ENCODE measurements around the gene HMCN2. TPM values are rescaled to one million over a fixed set of nuclear protein-coding genes. Genes with fewer than 3 reads are reported as not detected.

Gene HMCN2
- total RNA-seq, 1 experiment from 2014 or later, result not detected

DNA sequence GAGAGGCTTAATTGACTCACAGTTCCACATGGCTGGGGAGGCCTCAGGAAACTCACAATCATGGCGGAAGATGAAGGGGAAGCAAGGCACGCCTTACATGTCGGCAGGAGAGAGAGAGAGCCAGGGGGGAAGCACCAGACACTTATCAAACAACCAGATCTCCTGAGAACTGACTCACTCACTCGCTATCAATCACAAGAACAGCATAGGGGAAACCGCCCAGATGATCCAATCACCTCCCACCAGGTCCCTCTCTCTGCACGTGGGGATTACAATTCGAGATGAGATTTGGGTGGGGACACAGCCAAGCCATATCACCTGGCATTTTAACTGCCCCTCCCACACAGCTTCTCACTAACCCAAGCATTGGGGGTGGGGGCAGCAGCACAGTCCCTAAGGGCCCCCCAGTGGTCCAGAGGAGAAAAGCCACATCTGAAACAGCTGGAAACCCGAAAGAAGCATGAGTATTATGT is 103.1 kb downstream of the HMCN2 start:
- no peak for DNase-seq (ENCODE audit: unreplicated experiment)
- peaks cover 9% of the 10 kb centered on the region for H3K4me1 Mint-ChIP-seq (ENCODE audit: insufficient read depth, unreplicated experiment)
- ChIA-PET POLR2A (no interaction called here), CTCF (no interaction called here)
- intact Hi-C loops (cut with micrococcal nuclease), result no loop called here
- H3K36me3 Mint-ChIP-seq (ENCODE audit: insufficient read depth, unreplicated experiment), result no peaks in the 10 kb centered on the region
- H3K9me3 Mint-ChIP-seq (ENCODE audit: unreplicated experiment), result peaks cover 5% of the 10 kb centered on the region
- H3K4me3 Mint-ChIP-seq (ENCODE audit: unreplicated experiment), result no peak overlapping the region
- BruUV-seq (replicated peaks), result no TSS peak
- H3K27ac Mint-ChIP-seq (ENCODE audit: low read depth, unreplicated experiment), result no peak overlapping the region
- H3K27me3 Mint-ChIP-seq (ENCODE audit: insufficient read depth, unreplicated experiment), result peaks cover 5% of the 10 kb centered on the region
- TF ChIP-seq, protein P1, sequence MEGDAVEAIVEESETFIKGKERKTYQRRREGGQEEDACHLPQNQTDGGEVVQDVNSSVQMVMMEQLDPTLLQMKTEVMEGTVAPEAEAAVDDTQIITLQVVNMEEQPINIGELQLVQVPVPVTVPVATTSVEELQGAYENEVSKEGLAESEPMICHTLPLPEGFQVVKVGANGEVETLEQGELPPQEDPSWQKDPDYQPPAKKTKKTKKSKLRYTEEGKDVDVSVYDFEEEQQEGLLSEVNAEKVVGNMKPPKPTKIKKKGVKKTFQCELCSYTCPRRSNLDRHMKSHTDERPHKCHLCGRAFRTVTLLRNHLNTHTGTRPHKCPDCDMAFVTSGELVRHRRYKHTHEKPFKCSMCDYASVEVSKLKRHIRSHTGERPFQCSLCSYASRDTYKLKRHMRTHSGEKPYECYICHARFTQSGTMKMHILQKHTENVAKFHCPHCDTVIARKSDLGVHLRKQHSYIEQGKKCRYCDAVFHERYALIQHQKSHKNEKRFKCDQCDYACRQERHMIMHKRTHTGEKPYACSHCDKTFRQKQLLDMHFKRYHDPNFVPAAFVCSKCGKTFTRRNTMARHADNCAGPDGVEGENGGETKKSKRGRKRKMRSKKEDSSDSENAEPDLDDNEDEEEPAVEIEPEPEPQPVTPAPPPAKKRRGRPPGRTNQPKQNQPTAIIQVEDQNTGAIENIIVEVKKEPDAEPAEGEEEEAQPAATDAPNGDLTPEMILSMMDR (IDR thresholded peaks at IDR 0.05; ENCODE audit: unreplicated experiment), result peak; percentile 7

DNA sequence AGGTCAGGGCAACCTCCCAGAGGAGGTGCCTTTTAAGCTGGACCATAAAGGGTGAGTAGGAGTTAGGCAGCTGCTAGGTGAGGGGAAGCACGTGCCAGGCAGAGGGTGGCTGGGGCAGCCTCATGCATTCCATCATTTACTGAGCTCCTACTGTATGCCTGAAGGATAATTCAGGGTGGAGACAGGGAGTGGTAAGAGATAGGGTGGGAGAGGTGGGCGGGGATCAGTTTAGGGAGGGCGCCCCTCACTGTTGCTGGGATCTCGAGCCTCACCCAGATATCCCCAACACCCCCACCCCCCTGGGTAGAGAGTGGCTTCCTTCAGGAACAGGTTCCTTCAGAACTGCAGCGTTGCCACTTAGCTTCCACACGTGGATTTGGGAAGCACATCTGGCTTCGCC is 104.7 kb downstream of the HMCN2 start:
- intact Hi-C loops (cut with micrococcal nuclease), result no loop called here
- ChIA-PET POLR2A (no interaction called here), CTCF (interaction anchor here (0.6 kb wide), 1 partner anchor 27 kb away, joined by 4 read pairs; no protein-coding TSS in a partner anchor)
- Mint-ChIP-seq H3K4me1 (ENCODE audit: insufficient read depth, unreplicated experiment) (peaks cover 6% of the 10 kb centered on the region), H3K4me3 (ENCODE audit: unreplicated experiment) (no peak overlapping the region), H3K27me3 (ENCODE audit: insufficient read depth, unreplicated experiment) (no peaks in the 10 kb centered on the region), H3K36me3 (ENCODE audit: insufficient read depth, unreplicated experiment) (no peaks in the 10 kb centered on the region), H3K27ac (ENCODE audit: low read depth, unreplicated experiment) (no peak overlapping the region), H3K9me3 (ENCODE audit: unreplicated experiment) (peaks cover 9% of the 10 kb centered on the region)
- DNase-seq (ENCODE audit: unreplicated experiment), result no peak
- TF ChIP-seq, protein P1 (IDR thresholded peaks at IDR 0.05; ENCODE audit: unreplicated experiment), result no peak
- no TSS peak for BruUV-seq (replicated peaks)

DNA sequence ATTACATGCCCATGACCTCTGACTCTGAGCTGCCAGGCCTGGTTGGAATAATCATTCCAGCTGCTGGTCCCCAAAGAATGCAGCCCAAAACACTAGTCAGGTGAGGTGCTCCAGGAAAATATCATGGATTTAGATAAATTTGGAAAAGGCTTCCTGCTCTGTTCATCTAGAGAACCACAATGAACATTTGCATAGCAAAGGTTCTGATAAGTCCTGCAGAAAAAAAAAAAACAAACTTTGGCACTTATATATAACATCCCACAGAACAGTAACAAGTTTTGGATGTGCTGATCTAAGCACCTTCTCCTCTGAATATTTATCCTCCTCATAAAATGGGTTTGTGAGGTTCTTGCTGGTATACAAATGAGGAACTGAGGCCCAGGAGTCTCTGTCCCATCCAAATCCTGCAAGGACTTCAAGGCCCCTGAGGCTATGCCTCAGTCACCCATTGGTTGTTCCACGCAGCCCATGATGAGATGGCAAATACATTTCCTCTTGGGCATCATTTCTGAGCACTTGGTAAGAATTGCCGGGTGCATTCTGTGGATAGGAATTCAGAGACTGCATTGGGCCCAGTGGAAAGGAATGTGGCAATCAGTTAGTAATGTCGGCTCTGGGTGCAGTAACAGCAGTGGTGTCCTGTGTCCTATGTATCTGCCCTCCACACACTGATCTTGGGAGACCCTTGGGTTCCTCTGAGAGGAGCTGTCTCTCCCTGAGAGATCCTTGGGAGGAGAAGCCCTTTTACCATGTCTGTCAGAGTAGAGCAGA is 105.8 kb downstream of the HMCN2 start:
- TF ChIP-seq, protein P1 (IDR thresholded peaks at IDR 0.05; ENCODE audit: unreplicated experiment), result no peak
- Mint-ChIP-seq H3K9me3 (ENCODE audit: unreplicated experiment) (peaks cover 9% of the 10 kb centered on the region), H3K36me3 (ENCODE audit: insufficient read depth, unreplicated experiment) (no peaks in the 10 kb centered on the region), H3K4me3 (ENCODE audit: unreplicated experiment) (no peak overlapping the region), H3K4me1 (ENCODE audit: insufficient read depth, unreplicated experiment) (peaks cover 6% of the 10 kb centered on the region), H3K27ac (ENCODE audit: low read depth, unreplicated experiment) (no peak overlapping the region), H3K27me3 (ENCODE audit: insufficient read depth, unreplicated experiment) (no peaks in the 10 kb centered on the region)
- CTCF ChIA-PET, result interaction anchor here (0.6 kb wide), 1 partner anchor 11 kb away, joined by 8 read pairs; no protein-coding TSS in a partner anchor
- no TSS peak for BruUV-seq (replicated peaks)
- DNase-seq (ENCODE audit: unreplicated experiment), result no peak
- intact Hi-C loops (cut with micrococcal nuclease), result no loop called here
- POLR2A ChIA-PET, result no interaction called here

DNA sequence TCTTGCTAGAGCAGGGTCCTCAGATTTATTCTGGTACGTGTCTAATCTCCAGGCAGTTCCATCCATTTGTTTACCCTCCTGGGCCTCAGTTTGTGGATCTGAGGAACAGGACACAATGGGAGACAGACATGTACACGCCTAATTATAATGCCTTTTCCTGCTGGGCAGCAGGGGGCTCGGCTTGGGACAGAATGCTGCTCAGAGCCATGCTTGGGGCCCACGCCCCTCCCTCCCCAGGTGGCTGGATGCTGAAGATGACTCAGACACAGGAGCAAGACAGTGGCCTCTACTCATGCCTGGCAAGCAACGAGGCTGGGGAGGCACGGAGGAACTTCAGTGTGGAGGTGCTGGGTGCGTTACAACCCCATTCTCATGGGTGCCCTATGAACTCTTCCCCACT is 106.5 kb downstream of the HMCN2 start:
- BruUV-seq (replicated peaks), result no TSS peak
- DNase-seq (ENCODE audit: unreplicated experiment), result peak; percentile 9
- H3K27me3 Mint-ChIP-seq (ENCODE audit: insufficient read depth, unreplicated experiment), result no peaks in the 10 kb centered on the region
- no peak overlapping the region for H3K4me3 Mint-ChIP-seq (ENCODE audit: unreplicated experiment)
- POLR2A ChIA-PET, result no interaction called here
- intact Hi-C loops (cut with micrococcal nuclease), result no loop called here
- H3K27ac Mint-ChIP-seq (ENCODE audit: low read depth, unreplicated experiment), result no peak overlapping the region
- peaks cover 6% of the 10 kb centered on the region for H3K4me1 Mint-ChIP-seq (ENCODE audit: insufficient read depth, unreplicated experiment)
- no peaks in the 10 kb centered on the region for H3K36me3 Mint-ChIP-seq (ENCODE audit: insufficient read depth, unreplicated experiment)
- peaks cover 9% of the 10 kb centered on the region for H3K9me3 Mint-ChIP-seq (ENCODE audit: unreplicated experiment)
- CTCF ChIA-PET, result no interaction called here
- TF ChIP-seq, protein P1 (IDR thresholded peaks at IDR 0.05; ENCODE audit: unreplicated experiment), result no peak
